Heart right ventricle (tissue), 16 donors: ENCODE results near the gene CDH23. TPM values are rescaled to one million over a fixed set of nuclear protein-coding genes. Genes with fewer than 3 reads are reported as not detected.

Experiments used
- ATAC-seq, 8 donors: fragments of 200-7000 bp; cut with Tn5 transposase; one replicate each; pipeline ENCODE4 v1.9.1; 2020; ENCODE audit warnings: mild to moderate bottlenecking in 8 of 8, moderate library complexity in 8 of 8, moderate number of reproducible peaks in 1 of 8
- DNase-seq, 2 donors: peaks; one replicate each; pipeline ENCODE4 v3.0.0-alpha.2; 2020
- H3K27ac ChIP-seq, 10 donors: fragments of 200-600 bp; sonication (generic) in 2 of 10; one replicate each; pipeline versions ENCODE4 v1.5.0 to v1.8.0; 2020 to 2022; ENCODE audit warnings: mild to moderate bottlenecking in 3 of 10
- H3K27me3 ChIP-seq, 7 donors: fragments of 200-600 bp; one replicate each; pipeline ENCODE4 v1.8.0; 2021 to 2022; ENCODE audit warnings: mild to moderate bottlenecking in 2 of 7
- H3K36me3 ChIP-seq, 9 donors: fragments of 200-600 bp; sonication (generic) in 1 of 9; one replicate each; pipeline versions ENCODE4 v1.5.0 to v1.8.0; 2020 to 2022; ENCODE audit warnings: mild to moderate bottlenecking in 2 of 9
- H3K4me1 ChIP-seq, 9 donors: fragments of 200-600 bp; sonication (generic) in 1 of 9; one replicate each; pipeline versions ENCODE4 v1.5.0 to v1.8.0; 2020 to 2022; ENCODE audit warnings: mild to moderate bottlenecking in 4 of 9
- H3K4me3 ChIP-seq, 10 donors: fragments of 200-600 bp; sonication (generic) in 2 of 10; one replicate each; pipeline versions ENCODE4 v1.5.0 to v1.8.0; 2020 to 2022; ENCODE audit warnings: mild to moderate bottlenecking in 7 of 10, moderate library complexity in 2 of 10
- H3K9me3 ChIP-seq, 11 donors: fragments of 200-600 bp in 10 of 11; sonication (generic) in 2 of 11; one replicate each; pipeline versions ENCODE4 v1.5.0 to v1.8.0; 2013 to 2022; ENCODE audit warnings: mild to moderate bottlenecking in 2 of 11, control low read depth in 1 of 11, moderate library complexity in 1 of 11
- WGBS, 2 donors: extraction: QIAGEN DNeasy Blood & Tissue Kit; methylation state at CpG; one replicate each; pipeline ENCODE4 v1.1.7; 2013; ENCODE audit warnings: inconsistent platforms in 1 of 2; 5-methylcytosine and 5-hydroxymethylcytosine counted together
- intact Hi-C, 10 donors: fragments of 100-400 bp; cut with DNase I; formaldehyde crosslinking; loops; one replicate each; pipeline versions ENCODE4 v1.11.1 to v1.14.2; 2022
- polyA plus RNA-seq, 2 donors: library from polyadenylated mRNA; stranded (reverse); fragments of 200-250 nt; gene quantifications; one replicate each; pipeline ENCODE4 v1.2.3, GENCODE V29; 2013
- total RNA-seq, 10 donors: library from RNA; stranded (reverse); fragmentation: NEBNext Ultra II Directional in 3 of 10; extraction: Animal tissue kit (Norgen Biotek cat#: 25700) in 3 of 10; gene quantifications; one replicate each; pipeline versions ENCODE4 v1.2.1 to v1.2.4, GENCODE V29; 2021 to 2023
- TF ChIP-seq, protein P1 (sequence below), 9 donors: fragments of 200-600 bp; sonication (generic) in 2 of 9; IDR thresholded peaks; one replicate each; pipeline versions ENCODE4 v1.5.0 to v1.8.0; 2021 to 2022; ENCODE audit warnings: antibody characterized with exemption in 9 of 9, mild to moderate bottlenecking in 5 of 9, moderate library complexity in 1 of 9
- donor health status: Arrhythmogenic right ventricular cardiomyopathy.
- donor health status: ischemic (EF 13 %, LVEDD 7.1; RV severe dilation, severe dysfunction).
- donor health status: healthy with polysubstance abuse.
- donor health status: DM: no; HTN: yes; CAD: no.
- donor health status: DM: no; HTN: no; CAD: no.
- donor health status: ischemic (EF 25% LVEDD 6.9; RV normal size, moderate dysfunction).
- donor health status: ischemic (EF 25% LVEDD 5.7; RV mildly dilated, moderate dysfunction).
- donor health status: healthy.
- donor health status: DM: yes; HTN: yes; CAD: no.
- donor health status: Ischemic cardiomyopathy.
- donor health status: ischemic (EF 35%, LVEDD 5.7; RV mildly dilated, moderate dysfunction).
- donor health status: nonischemic (EF 11% LVEDD 7.7; RV severe dilation, severe dysfunction).
- donor health status: DM: yes; HTN: yes; CAD: no.
- donor health status: PGD.
- donor health status: ischemic (EF 29% LVEDD 5.4; RV normal size, mild dysfunction).
- donor health status: nonischemic (EF 23%, LVEDD 6.1; RV moderate dilation, normal function).

CDH23 gene
- total and polyA plus RNA-seq, 12 donors: 1.1 to 7.7 (median 4.6) TPM

GRCh38 chr10:71846816-71847215, 450.1 kb downstream of the CDH23 start:
- H3K4me3 ChIP-seq: peak overlapping the region in 1 of 10 donors; percentile 8
- peaks cover 0 to 20% (median 0%) of the 10 kb centered on the region in 9 donors for H3K36me3 ChIP-seq
- peaks cover 14 to 91% (median 79%) of the 10 kb centered on the region in 9 donors for H3K4me1 ChIP-seq
- H3K27ac ChIP-seq: peak overlapping the region in 3 of 10 donors; percentile 37 to 99 (median 51)
- 91 to 96% methylated on average over 3 of the region's 3 CpGs for WGBS, 2 donors
- TF ChIP-seq, protein P1, sequence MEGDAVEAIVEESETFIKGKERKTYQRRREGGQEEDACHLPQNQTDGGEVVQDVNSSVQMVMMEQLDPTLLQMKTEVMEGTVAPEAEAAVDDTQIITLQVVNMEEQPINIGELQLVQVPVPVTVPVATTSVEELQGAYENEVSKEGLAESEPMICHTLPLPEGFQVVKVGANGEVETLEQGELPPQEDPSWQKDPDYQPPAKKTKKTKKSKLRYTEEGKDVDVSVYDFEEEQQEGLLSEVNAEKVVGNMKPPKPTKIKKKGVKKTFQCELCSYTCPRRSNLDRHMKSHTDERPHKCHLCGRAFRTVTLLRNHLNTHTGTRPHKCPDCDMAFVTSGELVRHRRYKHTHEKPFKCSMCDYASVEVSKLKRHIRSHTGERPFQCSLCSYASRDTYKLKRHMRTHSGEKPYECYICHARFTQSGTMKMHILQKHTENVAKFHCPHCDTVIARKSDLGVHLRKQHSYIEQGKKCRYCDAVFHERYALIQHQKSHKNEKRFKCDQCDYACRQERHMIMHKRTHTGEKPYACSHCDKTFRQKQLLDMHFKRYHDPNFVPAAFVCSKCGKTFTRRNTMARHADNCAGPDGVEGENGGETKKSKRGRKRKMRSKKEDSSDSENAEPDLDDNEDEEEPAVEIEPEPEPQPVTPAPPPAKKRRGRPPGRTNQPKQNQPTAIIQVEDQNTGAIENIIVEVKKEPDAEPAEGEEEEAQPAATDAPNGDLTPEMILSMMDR (IDR thresholded peaks at IDR 0.05): no peak
- intact Hi-C loops: no loop called here
- DNase-seq (no peak), ATAC-seq (no peak)
- H3K27me3 ChIP-seq: no peaks in the 10 kb centered on the region
- no peaks in the 10 kb centered on the region for H3K9me3 ChIP-seq

- TF ChIP-seq, protein P1 (IDR thresholded peaks at IDR 0.05): no peak
- Histone ChIP-seq H3K27me3 (no peaks in the 10 kb centered on the region), H3K27ac (peak overlapping the region in 2 of 10 donors; percentile 37 to 99), H3K36me3 (peaks cover 0 to 20% (median 0%) of the 10 kb centered on the region in 9 donors), H3K4me1 (peaks cover 14 to 91% (median 75%) of the 10 kb centered on the region in 9 donors), H3K4me3 (peak overlapping the region in 1 of 10 donors; percentile 96), H3K9me3 (no peaks in the 10 kb centered on the region)
- intact Hi-C loops: no loop called here
- DNase-seq (no peak), ATAC-seq (no peak)
- WGBS, 2 donors: 93 to 94% methylated on average over 8 of the region's 8 CpGs
Measured at GRCh38 chr10:71847418-71847817, 450.7 kb downstream of the CDH23 start.

- intact Hi-C loops: loop anchor here in 1 of 10 donors (2.0 kb wide), 1 partner anchor 42 kb away; no protein-coding TSS in a partner anchor
- TF ChIP-seq, protein P1 (IDR thresholded peaks at IDR 0.05): no peak
- Histone ChIP-seq H3K9me3 (no peaks in the 10 kb centered on the region), H3K27ac (peak overlapping the region in 7 of 10 donors; percentile 9 to 99 (median 36)), H3K4me3 (peak overlapping the region in 8 of 10 donors; percentile 91 to 100 (median 95)), H3K27me3 (no peaks in the 10 kb centered on the region), H3K4me1 (peaks cover 12 to 84% (median 63%) of the 10 kb centered on the region in 9 donors), H3K36me3 (peaks cover 0 to 15% (median 0%) of the 10 kb centered on the region in 9 donors)
- DNase-seq (no peak), ATAC-seq (no peak)
- WGBS, 2 donors: 66 to 67% methylated on average over 11 of the region's 11 CpGs
Measured at GRCh38 chr10:71848325-71849275, 451.9 kb downstream of the CDH23 start.

DNA sequence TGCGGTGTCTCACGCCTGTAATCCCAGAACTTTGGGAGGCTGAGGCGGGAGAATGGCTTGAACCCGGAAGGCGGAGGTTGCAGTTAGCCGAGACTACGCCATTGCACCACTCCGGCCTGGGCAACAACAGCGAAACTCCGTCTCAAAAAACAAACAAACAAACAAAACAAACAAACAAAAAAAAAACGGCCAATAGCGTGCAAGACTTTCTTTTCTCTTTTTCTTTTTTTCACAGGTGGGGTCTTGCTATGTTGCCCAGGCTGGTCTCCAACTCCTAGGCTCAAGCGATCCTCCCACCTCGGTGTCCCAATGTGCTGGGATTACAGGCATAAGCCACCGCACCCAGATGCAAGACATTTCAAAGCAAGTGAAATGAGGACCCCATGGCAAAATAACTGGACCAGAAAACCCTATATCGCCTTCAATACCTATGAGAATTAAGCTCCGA, 452.8 kb downstream of the CDH23 start:
- Histone ChIP-seq H3K9me3 (no peaks in the 10 kb centered on the region), H3K36me3 (peaks cover 0 to 13% (median 0%) of the 10 kb centered on the region in 9 donors), H3K4me3 (peak overlapping the region in 9 of 10 donors; percentile 86 to 100 (median 94)), H3K27ac (peak overlapping the region in 6 of 10 donors; percentile 97 to 99 (median 98)), H3K27me3 (no peaks in the 10 kb centered on the region), H3K4me1 (peaks cover 7 to 75% (median 55%) of the 10 kb centered on the region in 9 donors)
- TF ChIP-seq, protein P1 (IDR thresholded peaks at IDR 0.05): no peak
- WGBS, 2 donors: 92 to 93% methylated on average over 17 of the region's 17 CpGs
- intact Hi-C loops: loop anchor here in 1 of 10 donors (2.0 kb wide), 1 partner anchor 41 kb away; no protein-coding TSS in a partner anchor
- no peak for ATAC-seq
- DNase-seq: no peak
